ENCODE measurements around the gene GEMIN2.
"Not testable (repeated sequence)": the region's sequence is repeated elsewhere in the genome, so short reads cannot be mapped to it uniquely, and the experiment has no call there.

The GEMIN2 gene

DNA sequence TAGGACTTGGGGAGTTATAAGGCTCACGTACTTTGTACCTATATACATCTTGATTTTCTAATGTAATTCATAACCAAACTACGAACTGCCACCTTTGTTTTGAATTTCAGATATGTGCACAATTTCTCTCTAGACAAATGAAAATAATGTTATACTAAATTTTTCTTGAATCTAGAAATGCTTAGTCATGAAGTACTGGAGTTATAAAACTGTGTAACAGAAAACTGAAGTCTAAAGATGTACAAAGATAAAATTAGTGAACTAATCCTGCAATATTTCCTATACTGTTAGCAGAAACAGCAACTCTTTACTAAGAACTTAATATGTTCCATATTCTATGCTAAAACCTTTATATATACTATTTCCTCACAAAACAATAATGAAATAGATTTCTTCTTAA lies 26.6 kb upstream of the GEMIN2 start:
- H3K4me3 ChIP-seq (ENCODE audit: low read depth, low read length): no peak overlapping the region
- TF ChIP-seq, protein P1, sequence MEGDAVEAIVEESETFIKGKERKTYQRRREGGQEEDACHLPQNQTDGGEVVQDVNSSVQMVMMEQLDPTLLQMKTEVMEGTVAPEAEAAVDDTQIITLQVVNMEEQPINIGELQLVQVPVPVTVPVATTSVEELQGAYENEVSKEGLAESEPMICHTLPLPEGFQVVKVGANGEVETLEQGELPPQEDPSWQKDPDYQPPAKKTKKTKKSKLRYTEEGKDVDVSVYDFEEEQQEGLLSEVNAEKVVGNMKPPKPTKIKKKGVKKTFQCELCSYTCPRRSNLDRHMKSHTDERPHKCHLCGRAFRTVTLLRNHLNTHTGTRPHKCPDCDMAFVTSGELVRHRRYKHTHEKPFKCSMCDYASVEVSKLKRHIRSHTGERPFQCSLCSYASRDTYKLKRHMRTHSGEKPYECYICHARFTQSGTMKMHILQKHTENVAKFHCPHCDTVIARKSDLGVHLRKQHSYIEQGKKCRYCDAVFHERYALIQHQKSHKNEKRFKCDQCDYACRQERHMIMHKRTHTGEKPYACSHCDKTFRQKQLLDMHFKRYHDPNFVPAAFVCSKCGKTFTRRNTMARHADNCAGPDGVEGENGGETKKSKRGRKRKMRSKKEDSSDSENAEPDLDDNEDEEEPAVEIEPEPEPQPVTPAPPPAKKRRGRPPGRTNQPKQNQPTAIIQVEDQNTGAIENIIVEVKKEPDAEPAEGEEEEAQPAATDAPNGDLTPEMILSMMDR (IDR thresholded peaks at IDR 0.05; ENCODE audit: low read depth, low read length): no peak

DNA sequence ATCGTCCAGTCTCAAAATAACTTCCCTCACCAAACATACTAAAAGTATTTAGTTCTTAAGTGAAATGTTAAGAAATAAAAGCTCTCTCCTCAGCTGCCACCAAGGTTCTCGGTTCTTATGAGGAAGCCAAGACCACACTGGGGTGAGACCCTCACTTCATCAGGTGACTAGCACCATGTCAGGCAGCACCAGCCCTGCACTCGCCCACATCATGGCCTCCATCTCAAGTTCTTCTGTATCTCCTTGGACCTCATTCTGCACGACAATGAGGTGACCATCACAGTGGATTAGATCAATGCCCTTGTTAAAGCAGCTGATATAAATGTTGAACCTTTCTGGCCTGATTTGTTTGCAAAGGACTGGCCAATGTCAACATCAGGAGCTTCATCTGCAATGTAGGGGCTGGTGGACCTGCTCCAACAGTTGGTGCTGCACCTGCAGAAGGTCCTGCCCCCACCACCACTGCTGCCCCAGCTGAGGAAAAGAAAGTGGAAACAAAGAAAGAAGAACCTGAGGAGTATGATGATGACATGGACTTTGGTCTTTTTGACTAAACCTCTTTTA lies 23.5 kb upstream of the GEMIN2 start:
- TF ChIP-seq, protein P1 (IDR thresholded peaks at IDR 0.05; ENCODE audit: low read depth, low read length): no peak
- H3K4me3 ChIP-seq (ENCODE audit: low read depth, low read length): no peak overlapping the region

DNA sequence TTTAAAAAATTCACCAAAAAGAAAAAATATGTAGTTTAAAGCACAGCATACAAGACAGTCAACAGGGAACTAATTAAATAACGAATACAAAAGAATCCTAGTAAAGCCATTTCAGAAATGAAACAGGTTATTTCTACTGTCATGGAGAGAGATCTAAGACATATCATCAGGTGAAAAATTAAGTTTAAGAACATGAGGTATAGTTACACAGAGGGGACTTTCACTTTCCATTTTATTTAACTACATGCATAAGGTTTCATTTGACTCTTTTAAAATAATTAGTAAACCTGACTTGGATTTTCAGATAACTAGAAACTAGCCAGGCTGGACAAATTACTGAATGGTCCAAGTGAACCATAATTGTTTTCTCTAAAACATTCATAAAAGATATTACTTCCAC lies 22.4 kb upstream of the GEMIN2 start:
- H3K4me3 ChIP-seq (ENCODE audit: low read depth, low read length): no peak overlapping the region
- TF ChIP-seq, protein P1 (IDR thresholded peaks at IDR 0.05; ENCODE audit: low read depth, low read length): no peak

DNA sequence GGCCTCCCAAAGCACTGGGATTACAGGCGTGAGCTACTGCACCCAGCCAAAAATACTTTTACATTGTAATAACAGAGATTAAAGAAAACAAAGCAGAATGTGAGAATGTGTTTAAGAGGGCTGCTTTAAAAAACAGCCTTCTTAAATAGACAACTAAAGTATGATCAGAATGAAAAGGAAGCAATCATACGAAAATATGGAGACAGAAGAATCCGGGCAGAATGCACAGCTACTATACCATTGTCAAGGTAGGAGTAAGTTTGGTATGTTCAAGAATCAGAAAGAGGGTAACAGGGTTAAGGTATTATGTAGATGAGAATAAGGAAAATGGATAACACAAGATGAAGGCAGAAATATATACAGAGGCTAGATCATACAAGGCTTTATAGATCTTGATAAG lies 19.6 kb upstream of the GEMIN2 start:
- no peak overlapping the region for H3K4me3 ChIP-seq (ENCODE audit: low read depth, low read length)
- TF ChIP-seq, protein P1 (IDR thresholded peaks at IDR 0.05; ENCODE audit: low read depth, low read length): no peak

DNA sequence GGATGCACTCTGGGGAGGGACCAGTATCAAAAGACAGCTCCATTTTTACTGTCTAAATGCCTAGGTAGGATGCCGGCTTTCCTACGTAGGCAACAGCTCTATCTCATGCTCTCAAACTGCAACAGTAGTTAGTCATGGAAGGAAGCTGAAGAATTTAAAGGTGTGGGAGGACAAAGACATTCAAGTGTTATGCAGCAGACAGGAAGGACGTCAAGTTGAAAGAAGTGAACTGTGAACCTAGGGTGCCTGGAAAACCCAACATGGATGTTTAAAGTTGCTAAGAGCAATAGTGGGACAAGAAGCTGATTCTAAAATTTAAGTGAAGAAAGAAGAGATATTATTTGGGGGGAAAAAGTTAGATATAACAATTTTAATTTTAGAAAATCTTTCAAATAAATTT lies 17.0 kb upstream of the GEMIN2 start:
- no peak overlapping the region for H3K4me3 ChIP-seq (ENCODE audit: low read depth, low read length)
- TF ChIP-seq, protein P1 (IDR thresholded peaks at IDR 0.05; ENCODE audit: low read depth, low read length): no peak

DNA sequence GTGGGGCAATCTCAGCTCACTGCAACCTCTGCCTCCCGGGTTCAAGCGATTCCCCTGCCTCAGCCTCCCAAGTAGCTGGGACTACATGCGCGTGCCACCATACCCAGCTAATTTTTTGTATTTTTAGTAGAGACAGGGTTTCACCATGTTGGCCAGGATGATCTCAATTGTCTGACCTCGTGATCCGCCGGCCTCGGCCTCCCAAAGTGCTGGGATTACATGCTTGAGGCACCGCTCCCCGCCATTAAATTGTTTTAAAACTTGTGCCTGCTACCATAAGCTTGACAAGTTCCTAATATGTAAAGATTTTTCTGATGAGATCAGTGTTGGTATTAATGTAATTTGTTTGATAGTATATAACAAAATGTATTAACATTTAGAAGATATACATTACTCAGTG lies 14.9 kb upstream of the GEMIN2 start:
- H3K4me3 ChIP-seq (ENCODE audit: low read depth, low read length): not testable (repeated sequence)

DNA sequence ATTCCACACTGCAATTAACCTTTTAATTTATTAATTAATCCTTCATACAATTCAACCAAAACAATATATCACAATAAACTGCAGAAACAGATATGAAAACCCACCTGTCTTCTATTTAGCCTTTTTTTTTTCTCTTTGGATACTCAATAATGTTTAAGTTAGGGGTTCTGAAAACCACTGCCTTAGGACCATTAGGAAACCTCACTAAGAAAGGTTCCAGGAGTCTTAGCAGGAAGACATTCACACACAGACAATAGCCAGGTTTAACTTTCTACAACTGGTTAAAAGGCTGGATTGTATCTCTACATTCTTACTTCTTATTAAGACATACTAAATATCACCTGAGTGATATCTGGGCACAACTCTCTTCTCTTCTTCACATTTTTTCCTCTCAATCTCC lies 14.4 kb upstream of the GEMIN2 start:
- H3K4me3 ChIP-seq (ENCODE audit: low read depth, low read length): no peak overlapping the region
- TF ChIP-seq, protein P1 (IDR thresholded peaks at IDR 0.05; ENCODE audit: low read depth, low read length): no peak

DNA sequence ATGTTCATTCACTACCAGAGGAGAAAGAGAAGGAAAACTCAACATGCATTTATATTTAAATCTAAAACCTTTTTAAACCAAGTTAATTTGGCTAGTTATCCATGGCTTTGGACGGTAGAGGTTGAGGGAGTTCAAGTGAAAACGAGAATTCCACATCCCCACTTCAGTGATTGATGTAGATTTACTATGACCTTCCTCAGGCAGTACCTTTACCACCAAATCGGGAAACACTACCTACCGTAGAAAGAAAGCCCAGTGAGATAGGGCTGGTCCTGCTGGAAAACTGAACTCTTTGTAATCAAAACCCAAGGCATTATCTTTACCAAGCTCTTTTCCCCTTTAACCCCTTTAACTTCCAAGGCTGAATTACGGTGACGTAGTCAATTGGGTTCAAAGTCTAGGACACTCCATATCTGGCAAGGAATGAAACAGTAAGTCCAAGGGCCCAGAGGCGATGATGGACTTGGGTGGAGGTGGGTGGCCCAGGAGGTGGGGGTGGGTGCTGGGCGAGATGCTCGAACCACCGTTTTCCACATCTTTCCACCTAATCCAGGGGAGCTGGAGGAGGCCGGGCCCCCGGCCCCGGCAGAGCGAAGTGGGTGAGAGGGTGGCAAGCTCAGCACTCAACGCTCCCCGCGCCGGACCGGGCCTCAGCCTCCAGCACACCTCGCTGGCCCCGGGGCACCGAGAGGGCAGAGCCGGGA lies 11.7 kb upstream of the GEMIN2 start:
- peak overlapping the region; percentile 76 for H3K4me3 ChIP-seq (ENCODE audit: low read depth, low read length)
- TF ChIP-seq, protein P1 (IDR thresholded peaks at IDR 0.05; ENCODE audit: low read depth, low read length): no peak

Measured in WI38 (cell line).